ENCODE data around the gene KSR2.

KSR2 gene

DNA sequence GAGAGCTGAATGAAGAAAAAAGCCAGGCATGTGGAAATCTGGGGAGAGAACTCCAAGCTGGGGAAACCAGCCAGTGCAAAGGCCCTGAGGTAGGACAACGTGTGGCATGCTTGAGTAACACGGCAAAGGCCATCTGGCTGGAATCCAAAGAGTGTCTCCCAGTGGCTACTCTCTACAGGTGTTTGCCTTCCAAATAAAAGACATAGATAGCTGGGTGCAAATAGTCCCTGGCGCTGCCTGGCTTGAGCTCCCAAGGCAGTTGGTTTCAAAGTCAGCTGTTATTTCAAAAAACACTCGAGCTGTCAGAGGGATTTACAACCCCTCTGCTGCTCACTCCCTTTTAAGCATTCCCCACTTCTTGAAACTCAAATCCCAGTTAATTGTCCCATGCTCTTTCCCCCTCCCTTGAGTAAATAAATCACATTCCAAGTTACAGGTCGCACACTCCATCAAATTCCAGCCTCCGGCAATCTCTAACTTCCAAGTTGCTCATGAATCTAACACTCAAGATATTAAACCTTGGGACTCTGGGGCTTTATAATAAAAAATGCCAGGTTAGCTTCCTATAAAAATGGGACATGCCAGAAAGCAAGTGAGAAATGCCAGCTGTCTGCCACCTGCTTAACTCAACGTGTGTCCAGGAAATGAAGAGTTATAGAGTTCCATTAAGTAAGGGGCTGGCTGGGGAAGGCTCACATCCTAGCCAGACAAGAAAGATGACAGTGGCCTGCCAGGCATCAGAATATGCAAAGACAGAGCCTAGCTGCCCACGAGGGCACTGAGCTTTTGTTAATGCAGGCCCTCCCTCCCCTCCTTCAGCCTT, 473.7 kb downstream of the KSR2 start (continued):
- TF ChIP-seq ZNF623 (tag by site-specific recombination; IDR thresholded peaks at IDR 0.05), result peak; percentile 94
- TF ChIP-seq GFI1B (tag by site-specific recombination; IDR thresholded peaks at IDR 0.05), result peak; percentile 99
- TF ChIP-seq BCL11A (tag by site-specific recombination; IDR thresholded peaks at IDR 0.05; ENCODE audit: low read depth), result peak; percentile 32; the same call in 1 of the 2 replicates
- TF ChIP-seq KLF7 (tag by site-specific recombination; IDR thresholded peaks at IDR 0.05; ENCODE audit: borderline replicate concordance), result peak; percentile 45; the same call in 1 of the 2 replicates
- TF ChIP-seq ZNF768 (tag by site-specific recombination; IDR thresholded peaks at IDR 0.05), result no peak
- peak; percentile 45; the same call in 1 of the 2 replicates for TF ChIP-seq ZFP69B (tag by site-specific recombination; IDR thresholded peaks at IDR 0.05)
- TF ChIP-seq ZNF701 (tag by site-specific recombination; IDR thresholded peaks at IDR 0.05), result 0 out of 2 replicates have a peak, but pooled peaks have one; percentile 38
- TF ChIP-seq ZNF48 (tag by site-specific recombination; IDR thresholded peaks at IDR 0.05), result no peak
- peak; percentile 61 for TF ChIP-seq KLF17 (tag by site-specific recombination; IDR thresholded peaks at IDR 0.05)
- TF ChIP-seq WT1 (tag by site-specific recombination; IDR thresholded peaks at IDR 0.05), result peak; percentile 99
- TF ChIP-seq ZNF561 (tag by site-specific recombination; IDR thresholded peaks at IDR 0.05; ENCODE audit: borderline replicate concordance), result no peak; the same call in 1 of the 2 replicates
- TF ChIP-seq, protein P1, sequence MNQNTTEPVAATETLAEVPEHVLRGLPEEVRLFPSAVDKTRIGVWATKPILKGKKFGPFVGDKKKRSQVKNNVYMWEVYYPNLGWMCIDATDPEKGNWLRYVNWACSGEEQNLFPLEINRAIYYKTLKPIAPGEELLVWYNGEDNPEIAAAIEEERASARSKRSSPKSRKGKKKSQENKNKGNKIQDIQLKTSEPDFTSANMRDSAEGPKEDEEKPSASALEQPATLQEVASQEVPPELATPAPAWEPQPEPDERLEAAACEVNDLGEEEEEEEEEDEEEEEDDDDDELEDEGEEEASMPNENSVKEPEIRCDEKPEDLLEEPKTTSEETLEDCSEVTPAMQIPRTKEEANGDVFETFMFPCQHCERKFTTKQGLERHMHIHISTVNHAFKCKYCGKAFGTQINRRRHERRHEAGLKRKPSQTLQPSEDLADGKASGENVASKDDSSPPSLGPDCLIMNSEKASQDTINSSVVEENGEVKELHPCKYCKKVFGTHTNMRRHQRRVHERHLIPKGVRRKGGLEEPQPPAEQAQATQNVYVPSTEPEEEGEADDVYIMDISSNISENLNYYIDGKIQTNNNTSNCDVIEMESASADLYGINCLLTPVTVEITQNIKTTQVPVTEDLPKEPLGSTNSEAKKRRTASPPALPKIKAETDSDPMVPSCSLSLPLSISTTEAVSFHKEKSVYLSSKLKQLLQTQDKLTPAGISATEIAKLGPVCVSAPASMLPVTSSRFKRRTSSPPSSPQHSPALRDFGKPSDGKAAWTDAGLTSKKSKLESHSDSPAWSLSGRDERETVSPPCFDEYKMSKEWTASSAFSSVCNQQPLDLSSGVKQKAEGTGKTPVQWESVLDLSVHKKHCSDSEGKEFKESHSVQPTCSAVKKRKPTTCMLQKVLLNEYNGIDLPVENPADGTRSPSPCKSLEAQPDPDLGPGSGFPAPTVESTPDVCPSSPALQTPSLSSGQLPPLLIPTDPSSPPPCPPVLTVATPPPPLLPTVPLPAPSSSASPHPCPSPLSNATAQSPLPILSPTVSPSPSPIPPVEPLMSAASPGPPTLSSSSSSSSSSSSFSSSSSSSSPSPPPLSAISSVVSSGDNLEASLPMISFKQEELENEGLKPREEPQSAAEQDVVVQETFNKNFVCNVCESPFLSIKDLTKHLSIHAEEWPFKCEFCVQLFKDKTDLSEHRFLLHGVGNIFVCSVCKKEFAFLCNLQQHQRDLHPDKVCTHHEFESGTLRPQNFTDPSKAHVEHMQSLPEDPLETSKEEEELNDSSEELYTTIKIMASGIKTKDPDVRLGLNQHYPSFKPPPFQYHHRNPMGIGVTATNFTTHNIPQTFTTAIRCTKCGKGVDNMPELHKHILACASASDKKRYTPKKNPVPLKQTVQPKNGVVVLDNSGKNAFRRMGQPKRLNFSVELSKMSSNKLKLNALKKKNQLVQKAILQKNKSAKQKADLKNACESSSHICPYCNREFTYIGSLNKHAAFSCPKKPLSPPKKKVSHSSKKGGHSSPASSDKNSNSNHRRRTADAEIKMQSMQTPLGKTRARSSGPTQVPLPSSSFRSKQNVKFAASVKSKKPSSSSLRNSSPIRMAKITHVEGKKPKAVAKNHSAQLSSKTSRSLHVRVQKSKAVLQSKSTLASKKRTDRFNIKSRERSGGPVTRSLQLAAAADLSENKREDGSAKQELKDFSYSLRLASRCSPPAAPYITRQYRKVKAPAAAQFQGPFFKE (tag by site-specific recombination; IDR thresholded peaks at IDR 0.05; ENCODE audit: borderline replicate concordance), result no peak
- no peak for TF ChIP-seq ZNF510 (tag by site-specific recombination; IDR thresholded peaks at IDR 0.05; ENCODE audit: insufficient replicate concordance)
- TF ChIP-seq ZBTB8A (tag by site-specific recombination; IDR thresholded peaks at IDR 0.05), result peak; percentile 61
- 0 out of 2 replicates have a peak, but pooled peaks have one; percentile 76 for TF ChIP-seq HOXD13 (CRISPR knock-in tag; IDR thresholded peaks at IDR 0.05; ENCODE audit: borderline replicate concordance)
- TF ChIP-seq FEZF1 (tag by site-specific recombination; IDR thresholded peaks at IDR 0.05), result peak; percentile 98
- TF ChIP-seq ZEB2 (tag by site-specific recombination; IDR thresholded peaks at IDR 0.05), result peak; percentile 45; the same call in 1 of the 2 replicates
- TF ChIP-seq ZNF366 (tag by site-specific recombination; conservative IDR thresholded peaks at IDR 0.05), result no peak
- peak; percentile 96 for TF ChIP-seq PRDM6 (tag by site-specific recombination; IDR thresholded peaks at IDR 0.05)
- TF ChIP-seq ZNF692 (tag by site-specific recombination; IDR thresholded peaks at IDR 0.05), result peak; percentile 68
- no peak for TF ChIP-seq EGR2 (tag by site-specific recombination; IDR thresholded peaks at IDR 0.05; ENCODE audit: low read depth)
- TF ChIP-seq SETDB1 (IDR thresholded peaks at IDR 0.05; ENCODE audit: insufficient read length, low read length), result no peak
- TF ChIP-seq, protein P2, sequence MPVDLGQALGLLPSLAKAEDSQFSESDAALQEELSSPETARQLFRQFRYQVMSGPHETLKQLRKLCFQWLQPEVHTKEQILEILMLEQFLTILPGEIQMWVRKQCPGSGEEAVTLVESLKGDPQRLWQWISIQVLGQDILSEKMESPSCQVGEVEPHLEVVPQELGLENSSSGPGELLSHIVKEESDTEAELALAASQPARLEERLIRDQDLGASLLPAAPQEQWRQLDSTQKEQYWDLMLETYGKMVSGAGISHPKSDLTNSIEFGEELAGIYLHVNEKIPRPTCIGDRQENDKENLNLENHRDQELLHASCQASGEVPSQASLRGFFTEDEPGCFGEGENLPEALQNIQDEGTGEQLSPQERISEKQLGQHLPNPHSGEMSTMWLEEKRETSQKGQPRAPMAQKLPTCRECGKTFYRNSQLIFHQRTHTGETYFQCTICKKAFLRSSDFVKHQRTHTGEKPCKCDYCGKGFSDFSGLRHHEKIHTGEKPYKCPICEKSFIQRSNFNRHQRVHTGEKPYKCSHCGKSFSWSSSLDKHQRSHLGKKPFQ (tag by site-specific recombination; IDR thresholded peaks at IDR 0.05), result peak; percentile 69
- no peak for TF ChIP-seq ZNF132 (tag by site-specific recombination; IDR thresholded peaks at IDR 0.05; ENCODE audit: borderline replicate concordance)
- peak; percentile 95 for TF ChIP-seq OSR2 (tag by site-specific recombination; IDR thresholded peaks at IDR 0.05)
- TF ChIP-seq ZNF549 (tag by site-specific recombination; IDR thresholded peaks at IDR 0.05), result no peak
- TF ChIP-seq OVOL3 (tag by site-specific recombination; IDR thresholded peaks at IDR 0.05), result peak; percentile 76; the same call in 1 of the 2 replicates
- TF ChIP-seq ZNF610 (tag by site-specific recombination; IDR thresholded peaks at IDR 0.05; ENCODE audit: borderline replicate concordance), result peak; percentile 60; the same call in 1 of the 2 replicates

Data from HEK293 (cell line).